ENCODE data around the gene CDC14B.
"Not testable (repeated sequence)": the region's sequence is repeated elsewhere in the genome, so short reads cannot be mapped to it uniquely, and the experiment has no call there.

CDC14B gene

DNA sequence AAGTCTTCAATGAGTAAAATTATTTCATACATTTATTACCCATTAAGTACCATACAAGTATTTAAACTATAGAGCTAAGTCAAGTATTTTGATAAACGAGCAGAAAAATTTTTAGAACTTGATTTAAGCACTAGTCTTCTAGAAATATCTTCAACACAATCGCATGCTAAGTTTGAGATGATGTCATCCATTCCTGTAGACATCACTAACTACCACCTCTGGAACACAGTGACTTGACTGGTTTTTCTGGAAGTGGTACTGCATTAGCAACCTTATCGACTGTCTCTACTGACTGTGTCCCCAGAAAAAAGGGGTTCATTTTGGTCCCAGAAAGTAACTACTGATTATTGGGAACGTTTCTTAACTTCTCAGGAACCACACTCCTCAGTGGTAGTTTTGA lies 69.0 kb downstream of the CDC14B start:
- DNase-seq (ENCODE audit: low read depth), result no peak

GRCh38 chr9:96543131-96543530 lies 76.5 kb downstream of the CDC14B start:
- DNase-seq (ENCODE audit: low read depth), result not testable (repeated sequence)

GRCh38 chr9:96540106-96540505 lies 79.5 kb downstream of the CDC14B start:
- DNase-seq (ENCODE audit: low read depth), result no peak

GRCh38 chr9:96532173-96532572 lies 87.5 kb downstream of the CDC14B start:
- DNase-seq (ENCODE audit: low read depth), result no peak

DNA sequence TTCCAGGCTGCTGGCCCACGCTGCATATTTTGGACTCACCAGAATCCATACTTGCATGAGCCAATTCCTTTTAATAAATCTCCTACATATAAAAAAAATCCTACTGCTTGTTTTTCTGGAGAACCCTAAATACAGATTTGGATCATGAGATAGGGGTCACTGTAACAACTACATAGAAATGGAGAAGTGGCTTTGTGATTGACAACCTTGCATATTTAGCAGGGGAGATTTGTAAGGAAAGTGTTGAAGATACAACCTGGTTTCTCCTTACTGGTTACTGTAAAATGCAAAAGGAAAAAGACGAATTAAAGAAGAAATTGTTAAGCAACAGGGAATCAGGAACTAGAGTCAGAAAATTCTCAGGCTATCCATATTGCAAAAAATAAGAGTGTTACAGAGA lies 94.9 kb downstream of the CDC14B start:
- no peak for DNase-seq (ENCODE audit: low read depth)

GRCh38 chr9:96524045-96524444 lies 95.6 kb downstream of the CDC14B start:
- no peak for DNase-seq (ENCODE audit: low read depth)

- DNase-seq (ENCODE audit: low read depth), result no peak
These were observed 96.3 kb downstream of the CDC14B start for GRCh38 chr9:96523374-96523773.

DNA sequence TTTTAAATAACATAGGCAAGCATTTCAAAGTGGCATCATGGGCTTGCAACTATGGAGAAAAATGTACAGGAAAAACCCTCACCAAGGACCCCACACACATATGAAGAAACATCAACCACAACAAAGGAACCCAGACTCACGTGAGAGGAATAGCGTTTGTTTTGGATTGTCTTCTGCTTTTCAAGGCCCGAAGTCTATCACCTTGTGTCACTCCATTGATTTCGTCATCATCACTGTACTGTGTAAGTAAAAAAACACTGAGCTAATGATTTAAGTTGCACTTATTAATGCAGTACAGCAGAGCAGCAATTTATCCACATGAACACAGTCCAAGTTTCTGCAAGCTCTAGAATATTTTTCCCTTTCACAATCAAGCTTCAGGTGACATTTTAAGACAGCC lies 97.3 kb downstream of the CDC14B start:
- no peak for DNase-seq (ENCODE audit: low read depth)

- DNase-seq (ENCODE audit: low read depth), result no peak
These were observed 99.9 kb downstream of the CDC14B start for GRCh38 chr9:96519787-96520186.

DNA sequence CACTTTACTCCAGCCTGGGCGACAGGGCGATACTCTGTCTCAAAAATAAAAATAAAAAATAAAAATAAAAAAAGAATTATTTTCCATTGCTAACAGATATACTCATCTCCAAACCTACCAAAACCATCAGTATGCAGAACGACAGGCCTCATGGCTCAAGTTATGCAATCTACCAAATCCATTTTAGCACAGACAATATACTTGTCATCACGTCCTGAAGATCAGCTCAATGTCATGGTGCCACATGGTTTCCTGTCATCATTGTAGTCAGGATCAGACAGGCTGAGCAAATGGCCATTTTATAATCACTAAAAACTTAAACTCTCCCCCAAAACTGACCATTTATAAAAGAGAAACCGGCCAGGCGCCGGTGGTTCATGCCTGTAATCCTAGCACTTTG lies 100.5 kb downstream of the CDC14B start:
- no peak for DNase-seq (ENCODE audit: low read depth)

- no peak for DNase-seq (ENCODE audit: low read depth)
These were observed 103.8 kb downstream of the CDC14B start for GRCh38 chr9:96515621-96516470.

DNA sequence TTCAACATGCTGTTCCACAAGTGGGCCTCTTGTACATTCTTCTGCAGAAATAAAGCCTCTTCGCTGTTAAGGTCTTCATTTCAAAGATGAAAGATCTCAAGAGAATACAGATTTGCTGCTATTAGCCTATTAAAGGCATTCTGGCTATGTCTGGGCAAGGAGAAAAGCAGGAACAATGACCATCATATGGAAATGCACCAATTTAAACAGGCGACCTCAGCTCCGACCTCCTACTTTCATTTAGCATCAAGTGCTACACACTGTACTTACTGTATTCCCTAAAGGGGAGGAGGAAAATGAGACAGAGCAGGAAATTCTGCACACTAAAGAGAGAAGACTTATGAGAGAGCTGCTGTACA lies 104.9 kb downstream of the CDC14B start:
- DNase-seq (ENCODE audit: low read depth), result no peak

- DNase-seq (ENCODE audit: low read depth), result peak; percentile 62
These were observed 105.4 kb downstream of the CDC14B start for GRCh38 chr9:96514108-96514799.

- no peak for DNase-seq (ENCODE audit: low read depth)
These were observed 106.0 kb downstream of the CDC14B start for GRCh38 chr9:96513622-96514021.

DNA sequence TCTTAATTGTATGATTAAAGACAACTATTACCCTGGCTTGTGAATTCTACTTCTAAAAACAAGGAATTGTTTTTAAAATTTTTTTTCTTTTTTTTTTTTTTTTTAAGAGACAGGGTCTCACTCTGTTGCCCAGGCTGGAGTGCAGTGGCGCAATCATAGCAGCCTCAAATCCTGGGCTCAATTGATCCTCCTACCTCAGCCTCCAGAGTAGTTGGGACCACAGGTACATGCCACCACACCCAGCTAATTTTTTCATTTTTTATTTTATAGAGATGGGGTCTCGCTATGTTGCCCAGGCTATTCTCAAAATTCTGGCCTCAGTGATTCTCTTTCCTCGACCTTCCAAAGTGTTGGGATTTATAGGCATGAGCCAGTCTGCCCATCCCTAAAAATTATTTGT lies 107.4 kb downstream of the CDC14B start:
- no peak for DNase-seq (ENCODE audit: low read depth)

DNA sequence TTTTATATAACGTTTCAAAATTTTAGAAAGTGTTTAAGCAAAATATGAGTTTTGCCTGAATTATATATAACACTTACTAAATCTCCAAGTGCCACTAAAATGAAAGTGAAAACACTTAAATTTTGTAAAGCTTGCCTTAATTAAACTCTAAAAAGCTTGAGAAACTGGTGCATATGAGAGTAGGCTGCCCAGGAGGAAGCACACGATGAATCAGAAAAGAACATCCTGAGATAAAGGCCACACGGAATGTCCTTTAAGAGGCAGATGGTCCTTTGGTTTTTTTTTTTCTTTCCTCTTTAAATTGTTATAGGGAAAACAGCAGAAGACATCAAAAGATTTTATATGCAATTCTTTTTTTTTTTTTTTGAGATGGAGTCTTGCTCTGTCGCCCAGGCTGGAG lies 109.4 kb downstream of the CDC14B start:
- no peak for DNase-seq (ENCODE audit: low read depth)

DNA sequence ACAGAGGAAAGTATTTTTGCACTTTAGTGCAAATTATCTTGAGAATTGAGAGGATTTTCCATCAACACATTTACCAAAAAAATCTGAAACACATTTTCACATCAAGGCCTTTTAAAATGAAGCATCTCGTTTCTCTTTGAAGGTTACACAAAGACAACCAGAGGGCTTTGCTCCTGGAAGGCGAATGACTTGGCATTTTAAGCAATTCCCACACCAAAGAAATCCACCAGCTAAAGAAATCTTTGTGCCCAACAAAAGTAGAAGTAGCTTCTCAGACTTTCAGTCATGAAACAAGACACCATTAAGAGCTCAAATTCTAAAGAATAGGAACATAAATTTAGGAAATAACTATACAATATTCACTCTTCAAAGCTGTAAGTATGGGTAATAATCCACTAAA lies 109.8 kb downstream of the CDC14B start:
- no peak for DNase-seq (ENCODE audit: low read depth)

- no peak for DNase-seq (ENCODE audit: low read depth)
These were observed 110.6 kb downstream of the CDC14B start for GRCh38 chr9:96509026-96509425.

- DNase-seq (ENCODE audit: low read depth), result no peak
These were observed 111.3 kb downstream of the CDC14B start for GRCh38 chr9:96508227-96508940.

DNA sequence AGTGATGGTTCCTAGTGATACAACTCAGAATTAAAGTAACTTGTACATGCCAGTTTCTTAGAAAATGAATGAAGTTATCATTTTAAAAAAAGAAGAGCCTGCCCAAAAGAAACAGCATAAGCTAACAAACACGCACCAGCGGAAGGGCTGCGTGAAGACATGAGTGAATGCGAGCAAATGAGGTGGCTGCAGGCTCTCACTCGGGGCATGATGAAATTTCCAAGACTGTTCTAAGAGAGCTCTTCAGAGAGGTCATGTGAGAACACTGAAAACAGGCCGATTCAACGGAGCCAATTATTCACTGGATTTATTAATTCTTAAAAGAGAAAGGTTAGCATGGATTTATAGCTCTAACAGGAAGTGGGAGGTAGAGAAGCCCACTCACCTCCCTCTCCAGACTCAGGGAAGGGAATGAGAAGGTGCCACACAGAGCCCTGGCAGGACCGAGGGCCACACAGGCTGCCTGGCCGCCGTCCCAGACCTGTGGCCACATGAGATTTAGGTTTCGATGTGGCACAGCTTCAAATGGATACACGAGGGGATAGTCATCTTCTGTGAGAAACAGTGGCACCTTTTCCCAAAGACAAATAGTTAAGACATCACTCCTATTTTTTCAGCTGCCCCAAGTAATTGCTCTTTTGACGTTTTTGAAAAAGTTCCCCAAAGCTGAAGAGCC lies 114.2 kb downstream of the CDC14B start:
- DNase-seq (ENCODE audit: low read depth), result no peak

DNA sequence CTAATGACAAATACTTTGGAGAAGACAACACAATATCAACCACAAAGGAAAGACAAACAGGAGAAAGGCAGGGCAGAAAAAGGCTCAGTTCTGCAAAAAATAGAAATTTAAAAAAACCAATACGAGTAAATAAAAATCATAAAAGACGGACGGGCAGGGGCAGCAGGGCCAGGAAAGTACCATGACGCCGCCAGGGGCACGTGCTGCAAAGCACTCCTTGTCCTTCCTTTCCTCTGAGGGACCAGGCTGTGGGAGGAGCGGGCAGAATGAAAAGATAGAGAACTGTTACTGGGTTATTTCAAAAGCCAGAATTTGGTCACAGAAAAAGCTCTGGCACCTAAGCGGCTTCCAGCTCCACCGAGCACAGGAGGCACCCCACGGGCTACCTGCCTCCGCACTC lies 115.7 kb downstream of the CDC14B start:
- DNase-seq (ENCODE audit: low read depth), result no peak

DNA sequence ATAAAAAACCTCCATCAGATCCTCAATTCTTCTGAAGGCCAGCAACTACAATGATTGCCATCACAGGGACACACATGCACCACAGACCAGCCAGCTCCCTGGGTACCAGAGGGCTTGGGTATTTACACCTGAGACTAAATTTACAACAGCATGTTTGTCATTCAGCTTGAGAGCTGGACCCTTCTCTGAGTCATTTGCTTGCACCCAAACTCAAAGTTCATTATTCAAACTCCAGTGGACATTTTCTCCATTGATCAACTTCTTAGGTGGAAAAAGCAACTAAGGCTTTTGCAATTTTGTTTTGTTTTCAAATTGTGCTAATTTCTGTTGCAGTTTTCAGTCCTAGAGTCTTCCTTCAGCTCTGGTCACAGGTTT lies 116.3 kb downstream of the CDC14B start:
- DNase-seq (ENCODE audit: low read depth), result not testable (repeated sequence)

Data from fibroblast of the conjunctiva (primary cell).